ENCODE measurements around the gene MOSPD2. TPM values are rescaled to one million over a fixed set of nuclear protein-coding genes. Genes with fewer than 3 reads are reported as not detected.

MOSPD2 gene
- total and polyA plus RNA-seq, 2 of the 4 experiments (the other 2 are of a cell fraction): 14.1 to 22.2 TPM

- H3K23ac ChIP-seq (ENCODE audit: low read depth, low read length): no peak overlapping the region
- no TSS peak for BruUV-seq (replicated peaks)
- dilution Hi-C loops (cut with HindIII; ENCODE audit: low sequenced_read_pairs, unreplicated experiment) (no loop called here), intact Hi-C loops (cut with micrococcal nuclease) (no loop called here), in situ Hi-C loops (cut with MboI; ENCODE audit: low sequenced_read_pairs) (no loop called here)
- H3K4ac ChIP-seq (ENCODE audit: low read depth, low read length): peak overlapping the region; percentile 17; the same call in 1 of the 2 replicates
- H3K36me3 ChIP-seq (ENCODE audit: control insufficient read depth, insufficient read depth, low read length): no peaks in the 10 kb centered on the region
- H4K91ac ChIP-seq (ENCODE audit: insufficient read depth, low read depth, low read length): no peak overlapping the region
- POLR2A ChIA-PET (ENCODE audit: unreplicated experiment): no interaction called here
- no peak overlapping the region for H2BK120ac ChIP-seq (ENCODE audit: low read depth, low read length)
- H3K4me3 ChIP-seq (ENCODE audit: insufficient read depth, low read depth, low read length): no peak overlapping the region
- ATAC-seq (ENCODE audit: low read depth): no peak
- H2AK9ac ChIP-seq (replicated peaks; ENCODE audit: low read depth, low read length, poor library complexity): no peak overlapping the region
- no peak overlapping the region for H2BK5ac ChIP-seq (ENCODE audit: low read depth, low read length, poor library complexity, severe bottlenecking)
- H3K4me2 ChIP-seq (ENCODE audit: low read depth, low read length): no peak overlapping the region
- no peak for DNase-seq
- TF ChIP-seq ELK1 (IDR thresholded peaks at IDR 0.05; ENCODE audit: borderline replicate concordance, low read depth, low read length) (no peak), MAFK (IDR thresholded peaks at IDR 0.05; ENCODE audit: low read depth, low read length) (no peak), RCOR1 (IDR thresholded peaks at IDR 0.05; ENCODE audit: insufficient replicate concordance, low read length) (no peak)
- H4K20me1 ChIP-seq (ENCODE audit: insufficient read depth, low read length): no peaks in the 10 kb centered on the region
- CTCF ChIA-PET: no interaction called here
- H3K4me1 ChIP-seq (ENCODE audit: control insufficient read depth, insufficient read depth, low read length): peaks cover 2% of the 10 kb centered on the region
- H3K9me3 ChIP-seq (ENCODE audit: control insufficient read depth, insufficient read depth, low read length): no peaks in the 10 kb centered on the region
- WGBS, 2 experiments (ENCODE audit: extremely low coverage in 2 of 2, insufficient read length in 1 of 2): 80% methylated on average over 1 of the region's 1 CpG; no CpG with 5 or more reads in 1 of the 2 experiments
- H3K56ac ChIP-seq (ENCODE audit: extremely low read depth, insufficient read depth, low read length): no peak overlapping the region
- H4K5ac ChIP-seq (ENCODE audit: low read depth, low read length): no peak overlapping the region
- H2BK15ac ChIP-seq (ENCODE audit: low read depth, low read length): no peak overlapping the region
- no peak overlapping the region for H2AFZ ChIP-seq (replicated peaks; ENCODE audit: low read length, poor library complexity)
- H3K9me1 ChIP-seq (ENCODE audit: insufficient read depth, low read length): 0 out of 2 replicates have a peak, but pooled peaks cover 2% of the 10 kb centered on the region
- H3K14ac ChIP-seq (replicated peaks; ENCODE audit: low read depth, low read length): no peak overlapping the region
- H3K79me1 ChIP-seq (ENCODE audit: low read depth in 1 of 2, low read length in 2 of 2): no peaks in the 10 kb centered on the region; a peak in 1 of 4 replicates
- no peak overlapping the region for H3K27ac ChIP-seq (ENCODE audit: insufficient read depth, low read length)
- no peak overlapping the region for H3K9ac ChIP-seq (ENCODE audit: low read depth, low read length)
- no peak overlapping the region for H3K18ac ChIP-seq (ENCODE audit: low read depth, low read length)
- H2AK5ac ChIP-seq (ENCODE audit: low read depth, low read length): no peak overlapping the region
- no peaks in the 10 kb centered on the region for H3K27me3 ChIP-seq (ENCODE audit: control insufficient read depth, insufficient read depth, low read length)
- no peak overlapping the region for H2BK20ac ChIP-seq (ENCODE audit: low read depth, low read length)
- no peak overlapping the region for H4K8ac ChIP-seq (ENCODE audit: low read depth in 2 of 2, low read length in 2 of 2)
Measured at GRCh38 chrX:14926471-14926870, 53.2 kb downstream of the MOSPD2 start.
